ENCODE measurements around the gene SETD3.

The SETD3 gene

DNA sequence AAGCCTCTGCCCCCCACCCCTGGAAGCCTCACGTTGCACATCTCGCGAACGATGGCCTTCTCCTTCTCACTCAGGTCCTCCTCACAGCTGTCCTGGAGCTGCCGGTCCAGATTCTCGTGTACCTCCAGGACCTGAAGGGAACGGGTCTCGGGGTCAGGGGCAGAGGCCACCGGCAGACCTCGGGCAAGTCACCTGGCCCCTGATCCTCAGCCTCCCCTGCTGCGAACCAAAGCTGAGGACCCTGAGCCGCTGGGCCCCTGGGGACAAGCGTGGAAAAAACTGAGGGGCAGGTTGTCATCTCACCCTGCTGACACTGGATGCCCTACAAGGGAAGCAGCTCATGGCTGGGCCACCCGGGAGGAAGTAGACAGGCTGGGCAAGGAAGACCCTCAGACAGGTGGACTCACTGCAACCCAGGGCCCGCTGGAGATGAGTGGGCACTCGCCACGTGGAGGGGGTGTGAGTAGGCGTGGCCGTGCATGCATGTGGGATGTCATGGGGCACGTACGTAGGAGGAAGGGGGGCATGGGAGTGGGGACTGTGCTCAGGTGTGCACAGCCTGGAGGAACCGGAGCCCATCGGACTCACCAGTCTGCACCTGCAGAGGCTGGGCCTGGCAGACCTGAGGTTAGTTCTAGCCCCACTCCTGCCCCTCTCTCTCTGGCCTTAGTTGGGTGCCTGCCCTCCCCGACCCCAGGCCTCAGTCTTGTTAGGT is 35.7 kb upstream of the SETD3 start:
- TF ChIP-seq ZFX (IDR thresholded peaks at IDR 0.05): no peak
- TF ChIP-seq, protein P1, sequence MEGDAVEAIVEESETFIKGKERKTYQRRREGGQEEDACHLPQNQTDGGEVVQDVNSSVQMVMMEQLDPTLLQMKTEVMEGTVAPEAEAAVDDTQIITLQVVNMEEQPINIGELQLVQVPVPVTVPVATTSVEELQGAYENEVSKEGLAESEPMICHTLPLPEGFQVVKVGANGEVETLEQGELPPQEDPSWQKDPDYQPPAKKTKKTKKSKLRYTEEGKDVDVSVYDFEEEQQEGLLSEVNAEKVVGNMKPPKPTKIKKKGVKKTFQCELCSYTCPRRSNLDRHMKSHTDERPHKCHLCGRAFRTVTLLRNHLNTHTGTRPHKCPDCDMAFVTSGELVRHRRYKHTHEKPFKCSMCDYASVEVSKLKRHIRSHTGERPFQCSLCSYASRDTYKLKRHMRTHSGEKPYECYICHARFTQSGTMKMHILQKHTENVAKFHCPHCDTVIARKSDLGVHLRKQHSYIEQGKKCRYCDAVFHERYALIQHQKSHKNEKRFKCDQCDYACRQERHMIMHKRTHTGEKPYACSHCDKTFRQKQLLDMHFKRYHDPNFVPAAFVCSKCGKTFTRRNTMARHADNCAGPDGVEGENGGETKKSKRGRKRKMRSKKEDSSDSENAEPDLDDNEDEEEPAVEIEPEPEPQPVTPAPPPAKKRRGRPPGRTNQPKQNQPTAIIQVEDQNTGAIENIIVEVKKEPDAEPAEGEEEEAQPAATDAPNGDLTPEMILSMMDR (conservative IDR thresholded peaks at IDR 0.05): no peak
- no peak overlapping the region for H3K27ac ChIP-seq

DNA sequence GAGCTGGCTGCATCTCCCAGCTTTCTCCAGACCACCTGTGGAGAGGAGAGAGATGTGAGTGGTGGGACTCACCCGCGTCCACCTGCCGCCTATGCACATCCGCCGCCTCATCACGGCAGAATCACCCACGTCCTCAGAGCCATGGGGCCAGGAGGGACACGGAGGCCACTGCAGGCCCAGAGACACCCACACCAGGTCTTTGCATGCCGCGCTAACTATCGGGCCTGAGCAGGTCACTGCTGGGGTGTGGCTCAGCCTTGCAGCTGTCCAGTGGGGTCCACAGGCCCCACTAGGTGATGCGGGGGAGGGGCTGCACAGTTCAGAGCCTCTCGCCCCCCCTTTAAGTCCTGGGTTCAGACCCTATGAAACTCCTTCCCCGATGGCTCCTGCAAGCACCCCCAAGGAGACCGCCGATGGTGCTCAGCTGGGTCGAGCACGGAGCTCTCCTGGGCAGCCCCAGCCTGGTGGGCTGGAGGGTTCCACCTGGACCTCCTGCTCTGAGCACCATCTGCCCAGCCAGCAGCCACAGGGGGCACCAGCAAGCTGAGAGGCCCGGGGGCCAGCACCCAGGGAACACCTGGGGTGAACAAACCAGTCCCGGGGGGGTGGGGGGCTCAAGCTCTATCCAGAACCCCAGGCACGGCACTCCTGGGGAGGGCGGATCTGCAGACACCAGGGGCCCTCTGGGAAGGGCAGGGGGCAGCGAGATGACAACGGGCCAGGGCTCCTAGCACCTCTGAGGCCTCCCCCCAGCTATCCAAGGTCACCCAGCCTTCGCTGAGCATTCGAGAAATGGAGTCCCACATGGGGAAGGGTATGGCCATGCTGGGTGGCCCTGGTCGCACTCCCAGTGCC is 34.9 kb upstream of the SETD3 start:
- TF ChIP-seq ZFX (IDR thresholded peaks at IDR 0.05): no peak
- TF ChIP-seq, protein P1 (conservative IDR thresholded peaks at IDR 0.05): no peak
- no peak overlapping the region for H3K27ac ChIP-seq

DNA sequence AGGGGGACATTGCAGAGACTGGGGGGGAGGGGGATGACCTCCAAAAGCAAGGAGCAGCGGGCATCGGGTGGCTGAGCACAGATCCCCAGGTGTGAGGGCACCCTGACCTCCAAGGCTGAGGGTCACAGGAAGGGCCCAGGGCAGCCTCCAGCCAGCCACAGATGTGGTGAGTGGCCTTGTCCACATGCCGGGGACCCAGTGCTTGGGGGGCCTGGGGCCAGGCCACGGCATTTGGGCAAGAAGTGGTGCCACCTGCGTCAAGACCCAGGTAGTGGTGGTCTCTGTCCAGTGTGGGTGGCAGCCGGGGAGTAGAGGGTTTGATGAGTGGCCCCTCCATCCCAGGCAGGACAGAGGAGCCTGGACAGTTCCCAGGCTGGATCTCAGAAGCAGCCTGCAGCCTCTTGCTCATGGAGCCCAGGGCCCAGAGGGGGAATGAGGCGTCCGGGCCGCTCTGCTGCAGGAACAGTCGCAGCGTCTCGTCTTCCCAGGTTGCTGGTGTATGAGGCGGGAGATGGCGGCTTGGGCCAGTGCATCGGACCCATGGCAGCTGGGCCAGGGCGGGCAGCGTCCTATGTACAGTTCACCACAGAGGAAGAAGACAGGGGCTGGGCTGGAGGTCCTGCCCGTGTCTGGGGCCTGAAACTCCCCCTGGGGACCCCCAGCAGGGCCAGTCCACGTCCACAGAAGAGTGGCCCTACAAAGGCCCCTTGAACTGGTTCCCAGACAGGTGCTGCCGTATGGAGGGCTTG is 34.1 kb upstream of the SETD3 start:
- H3K27ac ChIP-seq: no peak overlapping the region
- TF ChIP-seq ZFX (IDR thresholded peaks at IDR 0.05): no peak
- TF ChIP-seq, protein P1 (conservative IDR thresholded peaks at IDR 0.05): no peak

DNA sequence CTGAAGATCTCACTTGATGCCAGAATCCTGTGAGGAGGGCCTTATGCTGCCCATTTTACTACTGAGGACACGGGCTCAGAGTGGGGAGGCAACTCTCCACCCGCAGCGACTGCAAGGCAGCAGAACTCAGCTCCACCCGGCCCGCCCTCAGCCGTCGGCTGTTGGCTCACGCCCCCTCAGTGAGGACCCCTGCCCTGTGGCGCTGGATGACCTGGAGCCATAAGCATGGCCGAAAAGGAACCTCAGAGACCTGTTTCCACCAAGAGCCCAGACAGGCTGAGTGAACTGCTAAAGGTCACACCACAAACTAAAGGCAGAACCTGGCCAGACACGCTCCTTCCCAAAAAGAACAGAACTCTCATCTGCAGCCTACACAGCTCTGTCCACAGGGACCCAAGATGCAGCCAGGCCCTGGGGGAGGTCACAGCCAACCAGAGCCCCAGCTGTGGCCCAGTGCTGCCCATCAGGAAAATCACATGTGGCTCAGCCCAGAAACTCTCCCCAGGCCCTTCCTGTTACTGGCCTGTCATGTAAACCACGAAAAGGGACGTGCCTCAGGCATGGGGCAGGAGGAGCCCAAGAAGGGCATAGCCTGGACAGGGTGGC is 33.4 kb upstream of the SETD3 start:
- H3K27ac ChIP-seq: no peak overlapping the region
- TF ChIP-seq ZFX (IDR thresholded peaks at IDR 0.05): no peak
- TF ChIP-seq, protein P1 (conservative IDR thresholded peaks at IDR 0.05): no peak

DNA sequence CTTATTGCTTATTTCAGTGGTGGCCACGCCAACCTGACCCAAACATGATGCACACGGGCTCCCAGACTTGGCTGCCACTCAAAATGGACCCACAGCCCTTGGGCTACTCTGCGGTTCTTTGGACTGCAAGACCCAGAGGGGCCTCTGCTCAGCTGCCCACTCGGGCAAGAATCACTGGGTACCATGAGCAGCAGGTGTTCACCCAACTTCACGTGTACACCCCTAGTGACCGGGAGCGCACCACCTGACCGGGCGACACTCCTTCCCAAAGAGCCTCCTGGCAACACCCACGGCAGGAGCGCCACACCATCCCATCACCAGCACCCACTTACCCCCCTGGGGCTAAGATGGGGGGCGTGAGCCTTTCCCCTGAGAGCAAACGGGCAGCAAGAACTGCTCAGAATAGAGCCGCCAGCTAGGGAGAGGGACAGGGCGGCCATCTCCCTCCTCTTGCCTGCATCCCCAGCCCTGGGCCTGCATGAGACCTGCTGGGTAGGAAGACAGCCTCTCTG is 32.6 kb upstream of the SETD3 start:
- H3K27ac ChIP-seq: no peak overlapping the region
- TF ChIP-seq ZFX (IDR thresholded peaks at IDR 0.05): no peak
- TF ChIP-seq, protein P1 (conservative IDR thresholded peaks at IDR 0.05): no peak

DNA sequence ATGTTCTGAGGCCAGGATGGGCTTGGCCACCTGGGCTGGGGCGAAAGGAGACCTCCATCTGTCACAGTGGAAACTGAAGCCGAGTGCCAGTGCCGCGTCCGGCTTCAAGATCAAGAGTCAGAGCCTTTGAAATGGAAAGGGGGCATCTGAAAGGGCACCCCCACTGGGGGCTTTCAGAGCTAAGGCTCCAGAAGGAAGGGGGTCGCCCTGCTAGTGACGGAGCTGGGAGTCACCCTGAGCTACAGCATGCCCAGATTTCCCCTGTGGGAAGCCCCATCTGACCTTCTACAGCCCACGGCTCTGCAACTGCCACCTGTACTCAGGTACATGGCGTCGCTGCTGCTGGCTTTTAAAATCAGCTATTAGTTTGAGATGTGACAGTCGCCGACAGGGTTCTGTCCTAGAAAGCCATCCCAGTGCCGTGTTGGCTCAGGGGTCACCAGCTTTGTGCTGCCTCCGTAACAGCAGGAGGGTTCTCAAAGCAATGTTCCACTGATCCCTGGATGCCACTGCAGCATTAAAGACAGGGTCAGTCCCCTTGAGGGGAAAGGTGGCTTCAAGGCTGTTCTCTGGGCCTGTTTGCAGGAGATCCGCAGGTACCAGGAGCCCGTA is 32.0 kb upstream of the SETD3 start:
- no peak overlapping the region for H3K27ac ChIP-seq
- no peak for TF ChIP-seq ZFX (IDR thresholded peaks at IDR 0.05)
- TF ChIP-seq, protein P1 (conservative IDR thresholded peaks at IDR 0.05): no peak
